ENCODE data around the gene FGG.

Gene FGG

DNA sequence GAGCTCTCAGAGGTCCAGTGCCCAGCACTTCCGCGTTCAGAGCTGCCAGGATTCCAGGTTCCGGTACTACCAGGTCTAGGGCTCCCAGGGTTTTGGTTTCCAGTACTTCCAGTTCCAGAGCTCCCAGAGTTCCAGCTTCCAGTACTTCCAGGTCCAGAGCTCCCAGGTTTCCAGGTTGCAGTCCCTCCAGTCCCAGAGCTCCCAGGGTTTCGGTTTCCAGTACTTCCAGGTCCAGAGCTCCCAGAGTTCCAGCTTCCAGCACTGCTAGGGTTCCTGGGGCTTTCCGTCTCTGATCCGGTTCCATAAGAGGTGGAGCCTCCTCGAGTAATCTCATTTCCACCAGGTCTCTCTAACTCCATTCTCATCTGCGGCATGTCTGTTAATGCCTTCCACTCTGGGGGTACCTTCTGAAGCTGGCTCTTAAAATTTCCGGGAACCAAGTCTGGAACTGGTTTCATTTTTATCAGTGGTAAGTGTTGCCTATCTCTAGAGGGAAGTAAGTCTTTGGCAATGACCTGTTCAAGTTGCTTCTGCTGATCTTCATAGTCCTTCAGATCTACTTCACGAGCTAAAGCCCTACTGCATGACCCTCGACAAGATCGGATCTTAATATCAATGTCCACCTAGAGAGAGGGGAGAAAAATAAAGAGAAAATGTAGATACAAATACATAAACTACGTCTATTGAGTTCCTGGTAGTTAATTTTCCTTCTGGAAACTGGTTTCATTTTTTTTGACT, 26.0 kb downstream of the FGG start:
- no peak for DNase-seq (ENCODE audit: low read depth)

DNA sequence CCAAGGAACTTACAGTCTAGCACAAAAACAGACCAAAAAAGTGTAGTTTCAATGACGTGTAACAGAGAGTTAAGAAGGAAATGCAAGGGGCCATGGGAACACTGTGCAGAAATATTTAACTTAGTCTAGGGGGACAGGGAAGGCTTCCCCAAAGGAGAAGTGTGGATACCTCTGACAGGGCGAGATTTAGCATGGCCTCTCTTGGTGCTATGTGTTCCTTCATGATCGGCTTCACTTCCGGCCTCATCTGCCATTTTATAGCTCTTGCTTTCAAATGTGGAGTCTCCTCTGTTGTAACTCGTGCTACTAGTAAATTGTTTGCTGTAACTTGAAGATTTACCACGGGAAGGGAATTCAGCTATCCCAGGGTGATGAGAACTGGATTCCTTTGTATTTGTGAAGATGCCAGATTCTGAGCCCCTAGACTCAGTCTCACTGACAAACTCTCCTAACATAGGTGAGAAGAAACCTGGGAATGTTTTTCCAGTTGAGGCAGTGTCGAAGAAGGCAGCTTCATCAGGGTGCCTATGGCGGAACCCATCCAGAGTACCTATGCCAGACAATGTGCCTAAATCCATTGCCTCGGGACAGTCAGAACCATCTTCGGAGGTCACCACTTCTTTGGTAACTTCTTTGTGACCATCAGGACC, 27.0 kb downstream of the FGG start:
- no peak for DNase-seq (ENCODE audit: low read depth)

DNA sequence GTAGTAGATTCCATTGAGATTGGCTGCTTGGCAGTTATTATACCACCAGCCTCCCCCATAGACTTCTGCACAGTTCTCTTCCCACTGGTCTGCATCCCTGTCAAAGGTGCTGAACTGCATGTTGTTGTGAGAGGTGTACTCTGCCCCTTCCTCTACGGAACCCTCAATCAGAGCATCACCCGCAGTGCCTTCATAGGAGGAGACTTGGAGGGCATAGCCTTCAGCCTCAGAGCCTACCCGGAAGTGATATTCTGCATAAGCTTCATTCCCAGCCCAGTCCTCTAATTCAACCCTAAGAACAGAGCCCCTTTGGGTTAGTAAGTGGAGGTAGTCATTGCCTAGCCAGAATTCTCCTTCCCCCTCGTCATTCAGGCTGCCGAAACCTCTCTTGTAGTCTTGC, 28.2 kb downstream of the FGG start:
- DNase-seq (ENCODE audit: low read depth): no peak

DNA sequence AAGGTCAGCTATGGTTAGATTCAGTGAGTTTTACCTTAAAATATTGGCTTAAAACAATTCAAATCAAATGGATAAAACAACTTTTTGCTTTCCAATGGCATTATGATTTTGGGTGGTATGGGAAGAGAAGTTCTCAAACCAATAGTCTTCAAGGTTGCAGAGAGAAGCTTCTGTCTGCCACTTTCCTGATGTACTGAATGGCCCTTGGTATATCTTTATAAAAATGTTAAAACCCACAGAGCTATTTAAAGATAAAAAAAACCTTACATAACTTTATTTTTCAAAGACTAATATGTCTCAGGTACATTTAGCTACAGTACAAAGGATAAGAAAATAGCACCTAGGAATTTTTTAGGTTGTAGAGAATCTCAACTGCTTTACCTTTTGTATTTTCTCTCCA, 28.8 kb downstream of the FGG start:
- no peak for DNase-seq (ENCODE audit: low read depth)

DNA sequence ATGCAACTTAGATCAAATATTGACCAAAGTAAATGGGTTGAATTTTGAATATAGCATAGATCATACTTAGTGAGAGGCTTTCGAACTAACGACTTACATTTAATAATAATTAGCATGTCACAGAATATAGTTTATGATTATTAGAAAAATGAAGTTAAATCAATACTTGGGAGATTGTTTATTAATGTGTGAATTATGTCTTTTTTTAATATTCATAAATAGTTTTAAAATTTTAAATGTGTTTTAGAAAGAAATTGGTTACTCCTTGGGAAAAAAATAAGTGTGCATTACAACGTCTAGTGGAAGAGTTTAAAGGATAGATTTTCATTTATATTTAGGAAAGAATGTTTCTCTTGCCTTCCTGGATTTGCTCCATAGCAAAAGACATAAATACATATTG, 29.2 kb downstream of the FGG start:
- DNase-seq (ENCODE audit: low read depth): no peak

DNA sequence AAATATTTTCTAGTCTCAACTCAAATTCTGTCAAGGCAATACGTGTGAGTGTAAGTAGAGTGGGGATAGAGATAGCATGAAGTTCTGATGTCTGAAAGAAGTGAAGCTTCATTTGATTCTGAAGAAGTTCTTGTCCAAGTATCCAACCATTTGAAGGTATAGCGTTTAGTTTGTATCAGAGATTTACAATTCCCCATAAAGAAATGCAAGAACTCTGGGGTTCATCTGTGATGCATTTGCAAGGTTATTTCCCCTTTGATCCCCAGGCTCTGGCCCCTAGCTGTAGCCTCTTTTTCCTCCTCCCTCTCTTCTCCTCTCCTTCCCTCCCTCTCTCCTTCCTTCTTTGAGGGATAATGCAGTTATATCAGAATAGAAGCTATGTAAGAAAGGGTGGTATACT, 29.7 kb downstream of the FGG start:
- no peak for DNase-seq (ENCODE audit: low read depth)

DNA sequence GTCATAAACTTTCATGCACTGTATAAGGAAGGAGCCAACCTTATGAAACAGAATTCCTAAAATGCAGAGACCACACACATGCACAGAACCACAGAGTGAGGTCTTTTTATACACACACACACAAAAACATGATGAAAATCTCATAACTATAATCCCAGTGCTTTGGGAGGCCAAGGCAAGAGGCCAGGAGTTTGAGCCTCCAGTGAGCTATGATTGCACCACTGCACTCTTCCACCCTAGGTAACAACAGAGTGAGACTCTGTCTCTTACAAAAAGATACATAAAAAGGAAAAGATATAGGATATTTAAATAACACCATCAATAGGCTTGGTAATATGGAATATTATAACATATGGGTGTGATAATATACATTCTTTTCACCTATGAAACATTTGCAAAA, 32.5 kb downstream of the FGG start:
- no peak for DNase-seq (ENCODE audit: low read depth)

DNA sequence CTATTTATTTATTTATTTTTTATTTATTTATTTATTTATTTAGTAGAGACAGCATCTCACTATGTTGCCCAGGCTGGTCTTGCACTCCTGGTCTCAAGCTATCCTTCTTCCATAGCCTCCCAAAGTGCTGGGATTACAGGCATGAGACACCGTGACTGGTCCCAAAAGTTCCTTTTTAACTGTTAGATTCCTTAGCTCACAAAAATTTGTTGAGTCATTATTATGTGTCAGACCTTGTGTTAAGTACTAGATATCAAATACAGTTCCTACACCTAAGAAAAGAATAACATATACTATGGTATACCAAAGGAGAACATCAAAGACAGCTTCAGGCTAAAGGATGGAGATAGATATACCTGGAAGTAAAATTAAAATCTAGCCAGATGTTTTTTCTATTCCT, 33.5 kb downstream of the FGG start:
- DNase-seq (ENCODE audit: low read depth): no peak

DNA sequence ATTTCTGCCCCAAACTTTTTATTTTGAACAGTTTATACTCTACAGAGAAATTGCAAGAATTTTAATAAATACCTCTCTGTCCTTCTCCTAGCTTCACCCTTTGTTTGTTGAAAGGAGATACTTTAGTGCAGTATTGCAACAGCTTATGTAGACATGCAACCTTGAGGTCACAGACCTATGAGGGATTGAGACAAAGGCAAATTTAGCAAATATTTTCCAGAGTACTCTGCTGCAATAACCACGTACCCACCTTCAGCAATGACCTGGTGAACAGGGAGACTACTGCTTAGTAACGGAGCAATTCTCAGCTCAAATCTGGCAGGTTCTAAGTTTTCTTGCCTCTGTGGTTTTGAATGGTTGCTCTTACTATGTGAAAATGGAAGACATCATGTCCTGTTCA, 35.1 kb downstream of the FGG start:
- DNase-seq (ENCODE audit: low read depth): no peak

DNA sequence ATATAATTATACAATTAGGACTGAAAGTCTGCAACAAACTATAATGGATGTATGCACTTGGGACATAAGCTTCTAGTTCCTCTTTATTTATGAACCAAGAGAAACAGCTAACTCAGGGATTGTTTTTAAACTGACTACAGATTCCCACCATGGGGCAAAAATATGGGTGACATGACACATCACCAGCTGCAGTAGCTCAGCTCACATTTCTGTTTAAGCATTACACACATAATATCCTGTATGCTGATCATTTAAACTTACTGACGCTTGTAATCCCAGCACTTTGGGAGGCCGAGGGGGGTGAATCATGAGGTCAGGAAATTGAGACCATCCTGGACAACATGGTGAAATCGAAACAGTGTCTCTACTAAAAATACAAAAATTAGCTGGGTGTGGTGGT, 38.1 kb downstream of the FGG start:
- no peak for DNase-seq (ENCODE audit: low read depth)

DNA sequence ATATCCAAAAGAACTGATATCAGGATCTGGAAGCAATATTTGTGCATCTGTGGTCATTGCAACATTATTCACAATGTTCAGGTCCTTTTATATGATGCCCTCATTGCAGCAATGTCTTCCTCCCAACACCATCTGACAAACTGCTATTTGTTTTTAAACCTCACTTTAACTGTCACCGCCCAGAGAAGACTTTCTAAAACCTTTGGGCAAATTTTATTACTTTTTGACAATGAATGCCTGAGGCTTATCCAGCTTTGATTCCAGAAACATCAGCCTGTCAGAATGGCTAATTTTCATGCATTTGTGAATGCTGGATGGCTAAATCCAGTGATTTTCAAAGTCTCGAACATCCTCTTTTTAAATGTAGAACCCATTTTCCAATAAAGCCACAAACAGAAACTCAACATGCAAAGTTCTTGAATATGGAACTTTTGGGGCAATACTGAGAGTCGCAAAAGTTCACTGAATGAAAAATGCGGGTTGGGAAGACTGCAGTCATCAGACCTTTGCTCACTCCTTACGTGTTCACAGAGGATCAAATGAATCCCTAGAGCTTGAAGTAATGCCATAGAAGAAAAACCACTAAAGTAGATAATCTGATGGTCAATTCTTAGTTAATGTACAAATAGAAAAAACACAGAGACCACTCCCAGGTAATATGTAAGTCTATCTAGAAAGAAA, 39.1 kb downstream of the FGG start:
- DNase-seq (ENCODE audit: low read depth): no peak

DNA sequence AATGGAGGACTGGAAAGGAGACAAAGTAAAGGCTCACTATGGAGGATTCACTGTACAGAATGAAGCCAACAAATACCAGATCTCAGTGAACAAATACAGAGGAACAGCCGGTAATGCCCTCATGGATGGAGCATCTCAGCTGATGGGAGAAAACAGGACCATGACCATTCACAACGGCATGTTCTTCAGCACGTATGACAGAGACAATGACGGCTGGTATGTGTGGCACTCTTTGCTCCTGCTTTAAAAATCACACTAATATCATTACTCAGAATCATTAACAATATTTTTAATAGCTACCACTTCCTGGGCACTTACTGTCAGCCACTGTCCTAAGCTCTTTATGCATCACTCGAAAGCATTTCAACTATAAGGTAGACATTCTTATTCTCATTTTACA, 42.9 kb downstream of the FGG start:
- no peak for DNase-seq (ENCODE audit: low read depth)

DNA sequence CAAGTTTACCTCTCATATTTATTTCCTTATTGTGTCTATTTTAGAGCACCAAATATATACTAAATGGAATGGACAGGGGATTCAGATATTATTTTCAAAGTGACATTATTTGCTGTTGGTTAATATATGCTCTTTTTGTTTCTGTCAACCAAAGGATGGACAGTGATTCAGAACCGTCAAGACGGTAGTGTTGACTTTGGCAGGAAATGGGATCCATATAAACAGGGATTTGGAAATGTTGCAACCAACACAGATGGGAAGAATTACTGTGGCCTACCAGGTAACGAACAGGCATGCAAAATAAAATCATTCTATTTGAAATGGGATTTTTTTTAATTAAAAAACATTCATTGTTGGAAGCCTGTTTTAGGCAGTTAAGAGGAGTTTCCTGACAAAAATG, 43.4 kb downstream of the FGG start:
- DNase-seq (ENCODE audit: low read depth): no peak

DNA sequence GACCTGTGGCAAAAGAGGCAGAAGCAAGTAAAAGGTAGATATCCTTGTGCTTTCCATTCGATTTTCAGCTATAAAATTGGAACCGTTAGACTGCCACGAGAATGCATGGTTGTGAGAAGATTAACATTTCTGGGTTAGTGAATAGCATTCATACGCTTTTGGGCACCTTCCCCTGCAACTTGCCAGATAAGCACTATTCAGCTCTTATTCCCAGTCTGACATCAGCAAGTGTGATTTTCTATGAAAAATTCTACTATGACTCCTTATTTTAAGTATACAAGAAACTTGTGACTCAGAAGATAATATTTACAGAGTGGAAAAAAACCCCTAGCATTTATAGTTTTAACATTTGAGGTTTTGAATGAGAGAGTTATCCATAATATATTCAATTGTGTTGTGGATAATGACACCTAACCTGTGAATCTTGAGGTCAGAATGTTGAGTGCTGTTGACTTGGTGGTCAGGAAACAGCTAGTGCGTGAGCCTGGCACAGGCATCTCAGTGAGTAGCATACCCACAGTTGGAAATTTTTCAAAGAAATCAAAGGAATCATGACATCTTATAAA, 45.7 kb downstream of the FGG start:
- DNase-seq (ENCODE audit: low read depth): no peak

DNA sequence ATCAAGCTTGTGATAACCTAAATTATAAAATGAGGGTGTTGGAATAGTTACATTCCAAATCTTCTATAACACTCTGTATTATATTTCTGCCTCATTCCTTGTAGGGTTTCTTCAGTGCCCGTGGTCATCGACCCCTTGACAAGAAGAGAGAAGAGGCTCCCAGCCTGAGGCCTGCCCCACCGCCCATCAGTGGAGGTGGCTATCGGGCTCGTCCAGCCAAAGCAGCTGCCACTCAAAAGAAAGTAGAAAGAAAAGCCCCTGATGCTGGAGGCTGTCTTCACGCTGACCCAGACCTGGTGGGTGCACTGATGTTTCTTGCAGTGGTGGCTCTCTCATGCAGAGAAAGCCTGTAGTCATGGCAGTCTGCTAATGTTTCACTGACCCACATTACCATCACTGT, 46.8 kb downstream of the FGG start:
- DNase-seq (ENCODE audit: low read depth): no peak

DNA sequence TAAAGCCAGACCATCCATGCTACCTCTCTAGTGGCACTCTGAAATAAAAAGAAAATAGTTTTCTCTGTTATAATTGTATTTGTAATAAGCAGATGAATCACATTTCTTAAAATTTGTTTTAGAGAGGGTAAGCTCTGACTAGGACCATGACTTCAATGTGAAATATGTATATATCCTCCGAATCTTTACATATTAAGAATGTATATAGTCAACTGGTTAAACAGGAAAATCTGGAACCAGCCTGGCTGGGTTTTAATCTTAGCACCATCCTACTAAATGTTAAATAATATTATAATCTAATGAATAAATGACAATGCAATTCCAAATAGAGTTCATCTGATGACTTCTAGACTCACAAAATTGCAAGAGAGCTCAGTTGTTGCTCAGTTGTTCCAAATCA, 48.1 kb downstream of the FGG start:
- DNase-seq (ENCODE audit: low read depth): no peak

DNA sequence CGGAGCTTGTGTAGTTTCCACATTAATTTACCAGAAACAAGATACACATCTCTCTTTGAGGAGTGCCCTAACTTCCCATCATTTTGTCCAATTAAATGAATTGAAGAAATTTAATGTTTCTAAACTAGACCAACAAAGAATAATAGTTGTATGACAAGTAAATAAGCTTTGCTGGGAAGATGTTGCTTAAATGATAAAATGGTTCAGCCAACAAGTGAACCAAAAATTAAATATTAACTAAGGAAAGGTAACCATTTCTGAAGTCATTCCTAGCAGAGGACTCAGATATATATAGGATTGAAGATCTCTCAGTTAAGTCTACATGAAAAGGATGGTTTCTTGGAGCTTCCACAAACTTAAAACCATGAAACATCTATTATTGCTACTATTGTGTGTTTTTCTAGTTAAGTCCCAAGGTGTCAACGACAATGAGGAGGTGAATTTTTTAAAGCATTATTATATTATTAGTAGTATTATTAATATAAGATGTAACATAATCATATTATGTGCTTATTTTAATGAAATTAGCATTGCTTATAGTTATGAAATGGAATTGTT, 49.7 kb downstream of the FGG start, which contains the start of gene FGB:
TSS of gene FGB (plus strand) at position 315 of the 558 bp plus-strand sequence. CDS start at position 323, 8 bp downstream.
- no peak for DNase-seq (ENCODE audit: low read depth)

DNA sequence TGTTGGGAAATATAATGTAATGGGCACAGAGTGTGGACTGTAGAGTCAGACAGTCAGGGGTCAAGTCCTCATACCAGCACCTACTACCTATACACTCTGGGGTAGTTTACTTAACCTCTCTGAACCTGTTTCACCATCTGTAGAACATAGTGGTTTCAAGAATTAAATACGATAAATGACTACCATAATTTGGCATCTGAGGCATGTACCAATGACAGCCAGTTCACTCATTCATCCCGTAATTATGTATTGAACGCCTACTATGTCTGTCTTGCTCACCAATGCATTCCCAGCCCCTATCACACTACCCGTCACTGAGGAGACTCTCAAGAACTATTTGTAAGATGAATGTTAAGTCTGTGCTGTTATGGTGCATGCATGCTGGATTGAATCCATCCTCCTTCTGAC, 51.6 kb downstream of the FGG start:
- no peak for DNase-seq (ENCODE audit: low read depth)

DNA sequence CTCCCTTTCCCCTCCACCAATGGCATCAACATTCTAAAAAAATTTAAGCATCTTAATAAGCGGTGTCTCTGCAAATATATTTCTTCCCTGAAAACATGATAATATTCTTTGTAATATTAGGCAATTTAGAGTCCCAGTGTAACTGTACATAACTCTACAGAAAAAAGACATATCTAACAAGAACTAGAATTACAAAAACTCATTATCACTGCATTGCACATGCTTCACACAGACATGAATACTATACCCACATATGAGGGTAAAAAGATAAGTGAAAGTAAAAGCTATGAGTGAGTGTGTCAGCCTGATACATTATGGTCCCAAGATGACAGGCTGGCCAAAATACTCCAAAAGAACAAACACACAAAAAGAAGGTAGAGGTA, 52.0 kb downstream of the FGG start:
- no peak for DNase-seq (ENCODE audit: low read depth)

DNA sequence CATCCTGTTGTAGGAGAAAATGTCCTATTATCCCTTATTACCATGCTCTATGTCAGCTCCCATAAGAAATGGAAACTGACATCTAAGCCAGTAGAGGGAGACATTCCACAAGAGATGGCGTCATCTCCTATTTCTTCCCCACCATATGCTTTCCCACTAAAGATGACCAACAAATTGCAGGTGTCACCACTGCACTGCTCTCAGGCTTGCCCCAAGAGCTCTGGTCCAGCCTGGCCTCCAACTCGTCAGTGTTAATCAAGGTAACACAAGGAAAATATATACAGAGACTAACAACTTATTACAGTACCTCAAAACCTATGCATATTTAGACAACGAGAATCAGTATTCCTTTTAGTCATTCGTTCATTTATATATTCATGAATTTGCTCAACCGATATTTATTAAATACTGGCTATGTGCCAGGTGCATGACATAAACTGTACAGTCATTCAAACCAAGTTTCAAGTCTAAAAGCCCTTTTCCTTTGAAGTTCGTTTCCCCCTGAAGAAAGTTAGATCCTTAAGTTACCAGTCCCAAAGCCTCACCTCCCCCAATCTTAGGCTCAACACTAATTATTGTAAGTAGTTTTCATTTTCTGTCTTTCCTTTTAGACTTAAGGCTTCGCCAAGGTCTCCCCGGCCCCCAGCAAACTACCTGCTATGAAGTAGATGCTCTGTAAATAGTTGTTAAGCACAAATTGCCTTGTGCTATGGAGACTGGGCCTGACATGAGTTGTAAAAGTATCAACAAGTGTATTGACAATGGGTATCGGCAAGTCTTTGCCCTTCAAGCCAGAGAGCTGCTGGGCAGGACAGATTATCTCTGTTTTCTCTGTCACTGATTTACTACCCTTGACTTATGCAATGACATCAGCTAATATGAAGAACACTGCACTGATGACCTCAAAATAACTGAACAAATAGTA, 52.7 kb downstream of the FGG start:
- peak; percentile 33 for DNase-seq (ENCODE audit: low read depth)

DNA sequence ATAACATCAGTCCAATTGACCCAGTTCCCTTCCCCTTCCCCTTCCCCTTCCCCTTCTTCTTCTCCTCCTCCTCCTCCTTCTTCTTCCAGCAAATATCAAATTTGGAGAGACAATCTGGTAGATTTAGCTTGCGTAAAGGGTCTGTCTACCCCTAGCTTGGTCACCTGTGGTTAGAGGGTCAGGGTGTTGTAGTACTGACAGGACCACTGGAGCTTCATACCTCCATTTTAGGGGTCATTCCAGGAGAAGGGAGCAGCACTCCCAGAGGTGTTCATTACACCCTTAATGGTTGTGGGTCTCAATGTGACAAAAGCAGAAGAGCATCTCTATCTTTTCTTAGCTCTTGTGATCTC, 53.3 kb downstream of the FGG start:
- no peak for DNase-seq (ENCODE audit: low read depth)

All from fibroblast of gingiva (primary cell).